Measurements from ENCODE around the gene ZNF646.

The ZNF646 gene

DNA sequence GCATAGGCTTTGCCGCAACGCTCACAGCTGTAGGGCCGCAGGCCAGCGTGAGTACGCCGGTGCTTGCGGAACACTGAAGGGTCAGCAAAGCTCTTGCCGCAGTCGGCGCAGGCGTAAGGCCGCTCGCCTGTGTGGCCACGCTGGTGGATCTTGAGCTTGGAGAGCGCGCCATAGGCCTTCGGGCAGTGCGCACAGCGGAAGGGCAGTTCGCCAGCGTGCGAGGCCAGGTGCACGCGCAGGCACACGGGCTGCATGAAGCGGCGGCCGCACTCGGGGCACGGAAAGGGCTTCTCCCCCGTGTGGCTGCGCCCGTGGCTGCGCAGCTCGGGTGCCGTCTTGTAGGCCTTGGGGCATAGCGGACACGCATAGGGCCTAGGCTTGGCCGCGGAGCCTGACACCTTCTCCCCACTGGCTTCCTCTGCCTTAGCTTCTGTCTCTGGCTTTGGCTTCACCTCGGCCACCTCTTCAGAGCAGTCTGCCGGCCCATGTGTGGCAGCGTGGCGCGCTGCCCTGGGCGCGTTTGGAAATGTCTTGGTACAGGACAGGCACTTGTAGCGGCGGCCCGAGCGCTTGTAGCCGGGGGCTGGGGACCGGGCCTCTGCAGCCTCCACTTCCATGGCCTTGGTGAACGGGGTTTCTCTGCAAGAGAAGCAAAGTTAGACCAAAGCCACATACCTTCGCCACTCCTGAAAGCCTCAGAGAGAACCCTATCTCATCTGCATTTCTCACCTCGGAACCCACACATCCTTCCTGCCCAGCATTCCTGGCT, 10.2 kb upstream of the ZNF646 start:
- no peak for DNase-seq (ENCODE audit: low read depth)

- DNase-seq (ENCODE audit: low read depth): no peak
Observed at GRCh38 chr16:31064882-31065461, 9.2 kb upstream of the ZNF646 start.

- no peak for DNase-seq (ENCODE audit: low read depth)
Observed at GRCh38 chr16:31067342-31067741, 6.9 kb upstream of the ZNF646 start.

GRCh38 chr16:31071861-31072260, 2.4 kb upstream of the ZNF646 start:
- no peak for DNase-seq (ENCODE audit: low read depth)

- DNase-seq (ENCODE audit: low read depth): no peak
Observed at GRCh38 chr16:31072540-31073141, 1.6 kb upstream of the ZNF646 start.

GRCh38 chr16:31073142-31073969, 866 bp upstream of the ZNF646 start:
- peak; percentile 74 for DNase-seq (ENCODE audit: low read depth)

- no peak for DNase-seq (ENCODE audit: low read depth)
Observed at GRCh38 chr16:31074814-31075183, 577 bp downstream of the ZNF646 start.

DNA sequence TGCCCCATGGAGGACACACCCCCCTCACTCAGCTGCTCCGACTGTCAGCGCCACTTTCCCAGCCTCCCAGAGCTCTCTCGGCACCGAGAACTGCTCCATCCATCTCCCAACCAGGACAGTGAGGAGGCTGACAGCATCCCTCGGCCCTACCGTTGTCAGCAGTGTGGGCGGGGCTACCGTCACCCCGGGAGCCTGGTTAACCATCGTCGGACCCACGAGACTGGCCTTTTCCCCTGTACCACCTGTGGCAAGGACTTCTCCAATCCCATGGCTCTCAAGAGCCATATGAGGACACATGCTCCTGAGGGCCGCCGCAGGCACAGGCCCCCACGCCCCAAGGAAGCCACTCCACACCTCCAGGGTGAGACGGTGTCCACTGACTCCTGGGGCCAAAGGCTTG, 2.1 kb downstream of the ZNF646 start:
- no peak for DNase-seq (ENCODE audit: low read depth)

DNA sequence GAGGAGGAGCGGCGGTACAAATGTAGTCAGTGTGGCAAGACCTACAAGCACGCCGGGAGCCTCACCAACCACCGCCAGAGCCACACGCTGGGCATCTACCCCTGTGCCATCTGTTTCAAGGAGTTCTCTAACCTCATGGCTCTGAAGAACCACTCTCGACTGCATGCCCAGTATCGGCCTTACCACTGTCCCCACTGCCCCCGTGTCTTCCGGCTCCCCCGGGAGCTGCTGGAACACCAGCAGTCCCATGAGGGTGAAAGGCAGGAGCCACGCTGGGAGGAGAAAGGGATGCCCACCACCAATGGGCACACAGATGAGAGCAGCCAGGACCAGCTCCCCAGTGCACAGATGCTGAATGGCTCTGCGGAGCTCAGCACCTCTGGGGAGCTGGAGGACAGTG, 2.8 kb downstream of the ZNF646 start:
- DNase-seq (ENCODE audit: low read depth): no peak

DNA sequence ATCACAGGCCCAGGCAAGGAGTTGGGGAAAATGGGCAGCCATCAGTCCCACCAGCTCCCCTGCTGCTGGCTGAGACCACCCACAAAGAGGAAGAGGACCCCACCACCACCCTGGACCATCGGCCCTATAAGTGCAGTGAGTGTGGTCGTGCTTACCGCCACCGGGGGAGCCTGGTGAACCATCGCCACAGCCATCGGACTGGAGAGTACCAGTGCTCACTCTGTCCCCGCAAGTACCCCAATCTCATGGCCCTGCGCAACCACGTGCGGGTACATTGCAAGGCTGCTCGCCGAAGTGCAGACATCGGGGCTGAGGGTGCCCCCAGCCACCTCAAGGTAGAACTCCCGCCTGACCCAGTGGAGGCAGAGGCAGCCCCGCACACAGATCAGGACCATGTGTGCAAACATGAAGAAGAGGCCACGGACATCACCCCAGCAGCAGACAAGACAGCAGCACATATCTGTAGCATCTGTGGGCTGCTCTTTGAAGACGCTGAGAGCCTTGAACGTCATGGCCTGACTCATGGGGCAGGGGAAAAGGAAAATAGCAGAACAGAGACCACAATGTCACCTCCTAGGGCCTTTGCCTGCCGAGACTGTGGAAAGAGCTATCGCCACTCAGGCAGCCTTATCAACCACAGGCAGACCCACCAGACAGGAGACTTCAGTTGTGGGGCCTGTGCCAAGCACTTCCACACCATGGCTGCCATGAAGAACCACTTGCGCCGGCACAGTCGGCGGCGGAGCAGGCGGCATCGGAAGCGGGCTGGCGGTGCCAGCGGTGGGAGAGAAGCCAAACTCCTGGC, 3.6 kb downstream of the ZNF646 start:
- DNase-seq (ENCODE audit: low read depth): no peak

DNA sequence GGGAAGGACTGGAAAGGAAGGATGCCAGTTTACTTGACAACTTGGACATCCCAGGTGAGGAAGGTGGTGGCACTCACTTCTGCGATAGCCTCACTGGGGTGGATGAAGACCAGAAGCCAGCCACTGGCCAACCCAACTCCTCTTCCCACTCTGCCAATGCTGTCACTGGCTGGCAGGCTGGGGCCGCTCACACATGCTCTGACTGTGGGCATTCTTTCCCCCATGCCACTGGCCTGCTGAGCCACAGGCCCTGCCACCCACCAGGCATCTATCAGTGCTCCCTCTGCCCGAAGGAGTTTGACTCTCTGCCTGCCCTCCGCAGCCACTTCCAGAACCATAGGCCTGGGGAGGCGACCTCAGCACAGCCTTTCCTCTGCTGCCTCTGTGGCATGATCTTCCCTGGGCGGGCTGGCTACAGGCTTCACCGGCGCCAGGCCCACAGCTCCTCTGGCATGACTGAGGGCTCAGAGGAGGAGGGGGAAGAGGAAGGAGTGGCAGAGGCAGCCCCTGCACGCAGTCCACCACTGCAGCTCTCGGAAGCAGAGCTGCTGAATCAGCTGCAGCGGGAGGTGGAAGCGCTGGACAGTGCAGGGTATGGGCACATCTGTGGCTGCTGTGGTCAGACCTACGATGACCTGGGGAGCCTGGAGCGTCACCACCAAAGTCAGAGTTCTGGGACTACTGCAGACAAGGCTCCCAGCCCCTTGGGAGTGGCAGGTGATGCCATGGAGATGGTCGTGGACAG, 4.5 kb downstream of the ZNF646 start:
- no peak for DNase-seq (ENCODE audit: low read depth)

DNA sequence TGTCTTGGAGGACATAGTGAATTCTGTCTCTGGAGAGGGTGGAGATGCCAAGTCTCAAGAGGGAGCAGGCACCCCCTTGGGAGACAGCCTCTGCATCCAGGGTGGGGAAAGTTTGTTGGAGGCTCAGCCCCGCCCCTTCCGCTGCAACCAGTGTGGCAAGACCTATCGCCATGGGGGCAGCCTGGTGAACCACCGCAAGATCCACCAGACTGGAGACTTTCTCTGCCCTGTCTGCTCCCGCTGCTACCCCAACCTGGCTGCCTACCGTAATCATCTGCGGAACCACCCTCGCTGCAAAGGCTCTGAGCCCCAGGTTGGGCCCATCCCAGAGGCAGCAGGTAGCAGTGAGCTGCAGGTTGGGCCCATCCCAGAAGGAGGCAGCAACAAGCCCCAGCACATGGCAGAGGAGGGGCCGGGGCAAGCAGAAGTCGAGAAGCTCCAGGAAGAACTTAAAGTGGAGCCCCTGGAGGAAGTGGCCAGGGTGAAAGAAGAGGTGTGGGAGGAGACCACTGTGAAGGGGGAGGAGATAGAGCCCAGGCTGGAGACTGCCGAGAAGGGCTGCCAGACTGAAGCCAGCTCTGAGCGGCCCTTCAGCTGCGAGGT, 5.2 kb downstream of the ZNF646 start:
- no peak for DNase-seq (ENCODE audit: low read depth)

GRCh38 chr16:31080035-31080629, 5.9 kb downstream of the ZNF646 start:
- DNase-seq (ENCODE audit: low read depth): no peak

- no peak for DNase-seq (ENCODE audit: low read depth)
Observed at GRCh38 chr16:31080756-31081419, 6.7 kb downstream of the ZNF646 start.

- no peak for DNase-seq (ENCODE audit: low read depth)
Observed at GRCh38 chr16:31081428-31082351, 7.5 kb downstream of the ZNF646 start.

DNA sequence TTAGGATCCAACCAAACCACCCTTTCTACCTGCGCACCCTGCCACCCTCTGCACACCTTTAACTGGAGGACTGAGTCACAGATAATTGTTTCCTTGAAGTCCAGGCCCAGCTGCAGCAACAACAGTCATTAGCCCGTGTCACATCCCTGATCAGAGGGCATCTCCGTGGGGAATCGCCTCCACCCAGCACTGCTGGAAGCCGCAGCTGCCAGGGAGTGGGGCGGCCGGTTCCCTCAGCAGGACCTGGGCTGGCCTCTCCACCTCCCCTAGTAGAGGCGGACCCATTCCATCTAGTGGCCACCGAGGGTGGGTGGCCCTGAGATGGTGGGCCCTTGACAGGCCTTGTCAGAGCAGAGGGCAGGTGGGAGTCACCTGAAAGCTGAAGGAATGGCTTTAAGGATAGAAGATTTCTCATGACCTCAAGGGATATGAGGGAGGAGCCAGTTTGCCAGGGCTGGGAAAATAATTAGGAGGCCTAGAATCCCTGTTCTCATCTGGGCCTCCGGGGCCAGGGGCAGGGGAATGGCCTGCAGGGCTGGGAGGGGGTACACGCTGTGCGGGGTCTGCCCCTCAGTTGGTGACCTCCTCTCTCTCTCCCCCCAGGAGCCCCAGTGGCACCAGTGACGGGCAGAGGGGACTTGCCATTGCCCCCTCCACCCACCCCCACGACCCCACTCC, 8.3 kb downstream of the ZNF646 start:
- no peak for DNase-seq (ENCODE audit: low read depth)

GRCh38 chr16:31083081-31083480, 8.9 kb downstream of the ZNF646 start:
- no peak for DNase-seq (ENCODE audit: low read depth)

DNA sequence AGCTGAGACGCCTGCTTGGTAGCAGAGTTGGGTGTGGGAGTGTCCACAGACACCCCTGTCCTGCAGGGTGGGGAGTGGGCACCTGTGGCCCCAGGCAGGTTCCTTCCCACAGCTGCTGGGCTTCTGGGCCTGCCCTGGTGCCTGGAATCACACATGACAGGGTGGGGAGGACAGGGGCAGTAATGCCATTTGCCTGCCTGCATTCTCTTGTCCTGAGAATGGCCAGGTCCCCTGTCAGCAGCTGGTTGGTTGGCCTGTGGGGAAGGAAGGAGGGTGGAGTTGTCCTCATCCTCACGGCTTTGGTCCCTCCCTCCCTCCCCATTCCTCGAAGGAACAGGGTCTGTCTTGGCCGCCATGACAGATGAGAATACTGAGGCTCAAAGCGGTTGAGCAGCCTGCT, 9.3 kb downstream of the ZNF646 start:
- DNase-seq (ENCODE audit: low read depth): no peak
